HK-2 (cell line): ENCODE measurements around the gene TSC22D2.

ENCODE experiments used
- DNase-seq: peaks from one replicate; pipeline ENCODE4 v3.0.0-alpha.2; 2018; ENCODE audit not compliant: unreplicated experiment

Gene TSC22D2

GRCh38 chr3:150412561-150413231 lies 4.6 kb downstream of the TSC22D2 start:
- DNase-seq = no peak

- no peak for DNase-seq
Observed at GRCh38 chr3:150414258-150414657, 6.2 kb downstream of the TSC22D2 start.

- no peak for DNase-seq
Observed at GRCh38 chr3:150414959-150415358, 6.9 kb downstream of the TSC22D2 start.

- DNase-seq = no peak
Observed at GRCh38 chr3:150419076-150419868, 11.2 kb downstream of the TSC22D2 start.

- no peak for DNase-seq
Observed at GRCh38 chr3:150419959-150420358, 11.9 kb downstream of the TSC22D2 start.

- DNase-seq = no peak
Observed at GRCh38 chr3:150421256-150421655, 13.2 kb downstream of the TSC22D2 start.

GRCh38 chr3:150421799-150422548 lies 13.9 kb downstream of the TSC22D2 start:
- DNase-seq = no peak

- no peak for DNase-seq
Observed at GRCh38 chr3:150422907-150423306, 14.8 kb downstream of the TSC22D2 start.

GRCh38 chr3:150423761-150424160 lies 15.7 kb downstream of the TSC22D2 start:
- DNase-seq = no peak

- no peak for DNase-seq
Observed at GRCh38 chr3:150426292-150426691, 18.2 kb downstream of the TSC22D2 start.

GRCh38 chr3:150428562-150428961 lies 20.5 kb downstream of the TSC22D2 start:
- no peak for DNase-seq

- DNase-seq = no peak
Observed at GRCh38 chr3:150429767-150430671, 21.9 kb downstream of the TSC22D2 start.

- DNase-seq = no peak
Observed at GRCh38 chr3:150433347-150433746, 25.2 kb downstream of the TSC22D2 start.

GRCh38 chr3:150434234-150434633 lies 26.1 kb downstream of the TSC22D2 start:
- no peak for DNase-seq

GRCh38 chr3:150436161-150436560 lies 28.1 kb downstream of the TSC22D2 start:
- no peak for DNase-seq

GRCh38 chr3:150439657-150440056 lies 31.6 kb downstream of the TSC22D2 start:
- DNase-seq = no peak

- no peak for DNase-seq
Observed at GRCh38 chr3:150443331-150443741, 35.2 kb downstream of the TSC22D2 start.

GRCh38 chr3:150444371-150444770 lies 36.3 kb downstream of the TSC22D2 start:
- DNase-seq = no peak

GRCh38 chr3:150446470-150446977 lies 38.4 kb downstream of the TSC22D2 start:
- no peak for DNase-seq

GRCh38 chr3:150447084-150447483 lies 39.0 kb downstream of the TSC22D2 start:
- DNase-seq = no peak
